ENCODE results near the gene GSTT2B.
"Not testable (repeated sequence)": the region's sequence is repeated elsewhere in the genome, so short reads cannot be mapped to it uniquely, and the experiment has no call there.

GSTT2B gene

GRCh38 chr22:24006207-24006913 lies 45.4 kb upstream of the GSTT2B start:
- H3K4me3 ChIP-seq (ENCODE audit: low read depth, low read length): no peak overlapping the region
- TF ChIP-seq CTCF (IDR thresholded peaks at IDR 0.05; ENCODE audit: borderline replicate concordance, insufficient read depth, low read depth, low read length): no peak

- TF ChIP-seq CTCF (IDR thresholded peaks at IDR 0.05; ENCODE audit: borderline replicate concordance, insufficient read depth, low read depth, low read length): no peak
- no peak within 1 kb of the TSS for H3K4me3 ChIP-seq (ENCODE audit: low read depth, low read length)
These were observed 44.2 kb upstream of the GSTT2B start, which contains the start of gene GSTT4 for GRCh38 chr22:24005201-24005600. Gene GSTT4, minus strand, starts transcription at chr22:24005453. Its CDS starts 97 bp downstream, at chr22:24005356.

GRCh38 chr22:24003887-24004286 lies 42.9 kb upstream of the GSTT2B start:
- no peak for TF ChIP-seq CTCF (IDR thresholded peaks at IDR 0.05; ENCODE audit: borderline replicate concordance, insufficient read depth, low read depth, low read length)
- H3K4me3 ChIP-seq (ENCODE audit: low read depth, low read length): no peak overlapping the region

GRCh38 chr22:24002851-24003250 lies 41.9 kb upstream of the GSTT2B start:
- no peak for TF ChIP-seq CTCF (IDR thresholded peaks at IDR 0.05; ENCODE audit: borderline replicate concordance, insufficient read depth, low read depth, low read length)
- no peak overlapping the region for H3K4me3 ChIP-seq (ENCODE audit: low read depth, low read length)

GRCh38 chr22:24002272-24002671 lies 41.3 kb upstream of the GSTT2B start:
- TF ChIP-seq CTCF (IDR thresholded peaks at IDR 0.05; ENCODE audit: borderline replicate concordance, insufficient read depth, low read depth, low read length): no peak

GRCh38 chr22:24001314-24001713 lies 40.3 kb upstream of the GSTT2B start:
- no peak overlapping the region for H3K4me3 ChIP-seq (ENCODE audit: low read depth, low read length)
- no peak for TF ChIP-seq CTCF (IDR thresholded peaks at IDR 0.05; ENCODE audit: borderline replicate concordance, insufficient read depth, low read depth, low read length)

More at GRCh38 chr22:24002272-24002671, 41.3 kb upstream of the GSTT2B start:
- H3K4me3 ChIP-seq (ENCODE audit: low read depth, low read length): no peak overlapping the region

- not testable (repeated sequence) for H3K4me3 ChIP-seq (ENCODE audit: low read depth, low read length)
These were observed 38.8 kb upstream of the GSTT2B start for GRCh38 chr22:23999779-24000178.

Measured in GM12875 (cell line).